Right forelimb (tissue), 1 donor: ENCODE results near the gene DCHS2.

Source experiments
- DNase-seq: peaks from one replicate; pipeline ENCODE4 v3.0.0-alpha.2; 2018

Gene DCHS2

DNA sequence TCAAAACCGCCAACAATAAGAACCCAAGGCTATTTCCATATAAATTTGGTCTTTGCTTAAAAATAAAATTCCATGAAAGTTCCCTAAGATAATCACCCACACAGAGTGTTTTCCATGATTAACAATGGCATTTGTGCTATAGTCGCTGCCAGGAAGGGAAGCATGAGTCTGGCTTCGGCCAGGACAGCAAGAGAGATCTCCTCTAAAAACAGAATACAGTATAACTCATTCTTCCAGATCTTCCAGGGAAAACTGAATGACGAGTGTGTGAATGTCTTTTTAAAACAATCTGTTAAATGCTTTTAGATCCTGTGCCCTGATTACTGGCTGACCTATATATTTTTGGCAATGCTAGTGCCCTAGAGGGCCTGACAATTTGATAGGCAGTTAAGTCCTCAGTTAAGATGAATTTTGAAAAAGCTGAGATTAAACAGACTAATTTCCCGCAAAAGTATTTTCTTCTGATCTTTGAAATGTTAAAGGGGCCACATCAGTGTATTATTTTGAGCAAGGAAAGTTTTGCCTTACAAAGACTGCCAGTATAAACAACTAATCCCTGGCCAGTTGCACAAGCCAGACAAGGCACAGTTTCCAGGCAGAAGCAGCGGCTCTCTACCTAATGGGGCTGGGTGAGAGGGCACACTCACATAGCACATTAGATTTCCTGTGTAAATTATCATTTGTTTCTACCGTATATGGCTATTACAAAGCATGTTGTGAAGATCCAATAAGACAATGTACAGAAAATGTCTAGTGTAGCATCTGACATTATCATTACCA, 127.3 kb downstream of the DCHS2 start:
- DNase-seq, result no peak

DNA sequence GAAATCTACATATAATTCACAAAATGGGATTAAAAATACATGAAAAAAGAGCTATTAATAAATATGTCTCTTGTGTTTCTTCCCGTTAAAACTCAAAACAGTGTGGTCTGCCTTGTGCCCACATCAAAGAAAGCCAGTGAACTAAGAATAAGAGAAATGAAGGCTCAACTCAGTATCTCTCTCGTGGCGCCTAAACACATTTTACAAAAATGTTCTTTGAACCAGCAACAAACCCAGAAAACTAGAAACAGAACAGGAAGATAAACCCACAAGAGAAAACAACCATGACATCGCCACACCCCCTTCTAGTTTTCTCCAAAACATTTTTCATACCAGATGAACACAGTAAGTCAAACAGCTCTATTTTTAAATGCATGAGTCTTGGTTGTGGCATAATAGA, 130.1 kb downstream of the DCHS2 start:
- no peak for DNase-seq

DNA sequence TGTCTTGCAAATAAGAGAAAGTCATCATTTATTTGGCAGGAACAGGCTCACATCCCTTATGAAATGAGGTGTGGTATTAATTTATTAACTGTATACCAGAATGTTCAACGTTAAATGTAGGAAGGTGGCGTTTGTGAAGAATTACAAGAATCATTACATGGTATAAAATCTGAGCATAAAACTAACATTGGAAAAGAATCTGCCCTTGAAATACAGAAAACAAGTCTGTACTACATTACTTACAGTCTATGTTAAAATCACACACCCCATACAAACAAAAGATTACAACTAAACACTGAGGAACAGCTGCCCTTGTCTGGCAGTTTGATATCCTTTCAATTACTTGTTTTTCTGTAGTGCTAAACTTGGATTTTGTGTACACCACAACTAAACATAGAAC, 131.1 kb downstream of the DCHS2 start:
- no peak for DNase-seq

DNA sequence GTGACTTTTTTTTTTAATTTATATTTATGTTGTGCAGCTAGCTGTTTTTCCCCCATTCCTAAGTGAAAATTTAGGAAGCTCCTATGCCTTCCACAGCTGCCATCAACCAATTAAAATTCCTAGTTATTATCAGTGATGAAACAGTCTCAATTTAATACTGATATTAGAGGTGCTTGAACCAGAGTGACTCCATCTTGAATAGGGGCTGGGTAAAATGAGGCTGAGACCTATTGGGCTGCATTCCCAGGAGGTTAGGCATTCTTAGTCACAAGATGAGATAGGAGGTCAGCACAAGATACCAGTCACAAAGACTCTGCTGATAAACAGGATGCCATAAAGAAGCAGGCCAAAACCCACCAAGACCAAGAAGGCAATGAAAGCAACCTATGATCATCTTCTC, 136.7 kb downstream of the DCHS2 start:
- DNase-seq, result no peak

DNA sequence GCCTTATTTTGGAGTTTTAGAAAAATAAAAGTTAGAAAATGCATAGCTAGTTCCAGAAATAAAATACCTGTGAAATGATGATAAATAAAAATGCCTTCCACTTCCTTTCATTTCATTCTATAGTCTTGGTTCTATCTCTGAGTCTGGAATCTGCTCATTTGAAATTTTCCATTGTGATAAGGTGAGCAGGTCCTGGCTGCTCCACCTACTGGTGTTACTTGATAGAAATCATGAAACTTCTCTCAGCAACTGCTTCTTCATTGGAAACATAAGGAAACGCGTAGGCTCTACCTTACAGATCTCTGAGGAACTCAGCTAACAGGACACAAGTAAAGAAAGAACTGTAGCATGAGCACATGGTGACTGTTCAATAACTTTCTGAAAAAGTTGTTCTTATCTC, 141.8 kb downstream of the DCHS2 start:
- no peak for DNase-seq

DNA sequence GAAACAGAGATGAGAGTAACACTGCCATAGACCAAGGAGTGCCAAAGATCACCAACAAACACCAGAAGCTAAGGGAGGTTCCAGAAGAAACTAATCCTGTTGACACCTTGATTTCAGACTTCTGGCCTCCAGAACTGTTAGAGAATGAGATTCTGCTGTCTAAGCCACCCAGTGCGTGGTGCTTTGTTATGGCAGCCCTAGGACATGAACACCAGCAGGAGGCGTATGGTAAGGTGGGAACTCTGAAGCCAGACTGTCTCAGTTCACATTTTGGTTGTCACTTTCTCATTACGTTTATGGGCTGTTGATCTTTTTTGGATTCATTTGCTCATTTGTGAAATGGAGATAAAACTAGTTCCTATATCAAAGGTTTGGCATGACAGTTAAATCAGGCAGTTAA, 142.9 kb downstream of the DCHS2 start:
- DNase-seq, result no peak

DNA sequence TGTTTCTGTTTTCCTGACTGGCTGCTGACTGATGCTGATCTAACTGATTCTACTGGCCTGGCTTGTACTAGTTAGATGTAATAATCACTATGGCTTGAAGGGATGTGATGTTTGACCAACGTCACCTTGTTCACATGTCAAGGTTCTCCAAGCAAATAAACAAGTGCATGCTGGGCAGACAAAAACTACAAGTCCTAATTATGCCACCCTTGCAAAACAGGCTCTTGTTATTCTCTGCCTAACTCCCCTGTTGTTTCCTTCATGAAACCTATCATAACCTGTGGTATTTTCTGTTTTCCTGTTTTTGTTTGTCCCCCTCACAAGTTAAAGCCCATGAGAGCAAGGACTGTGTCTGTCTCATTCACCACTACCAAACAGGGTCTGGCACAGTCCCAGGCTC, 146.2 kb downstream of the DCHS2 start:
- DNase-seq, result no peak

DNA sequence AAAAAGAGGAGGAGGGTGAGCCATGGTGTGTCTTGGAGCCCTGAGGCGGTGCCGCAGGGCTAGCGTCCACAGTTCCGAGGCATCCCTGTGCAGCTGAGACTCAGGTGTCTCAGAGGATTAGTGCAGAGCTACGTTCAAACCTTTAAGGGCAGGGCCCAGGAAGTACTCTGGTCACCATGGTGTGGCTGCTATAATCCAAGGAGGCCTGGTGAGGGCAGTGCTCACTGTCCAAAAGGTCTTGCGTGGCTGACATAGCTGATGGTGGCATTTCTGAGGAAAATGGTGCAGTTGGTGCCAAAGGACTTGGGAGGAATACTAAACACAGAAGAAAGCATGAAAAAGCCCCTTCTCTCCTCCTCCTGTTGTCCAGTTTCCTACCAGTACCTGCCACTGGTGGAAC, 146.9 kb downstream of the DCHS2 start:
- no peak for DNase-seq

DNA sequence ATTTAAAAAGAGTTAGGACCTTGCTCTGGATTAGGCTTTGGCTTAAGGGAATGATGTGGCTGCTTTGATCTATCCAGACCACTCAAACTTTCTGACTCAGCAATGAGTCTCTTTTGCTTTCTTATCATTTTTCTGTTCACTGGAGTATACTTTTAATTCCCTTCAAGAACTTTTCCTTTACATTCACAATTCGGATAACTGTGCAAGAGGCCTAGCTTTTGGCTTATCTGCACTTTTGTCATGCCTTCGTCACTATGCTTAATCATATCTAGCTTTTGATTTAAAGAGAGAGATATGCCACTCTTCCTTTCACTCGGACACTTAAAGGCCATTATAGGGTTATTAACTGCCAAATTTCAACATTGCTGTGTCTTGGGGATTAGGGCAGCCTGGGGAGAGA, 147.9 kb downstream of the DCHS2 start:
- DNase-seq, result no peak

DNA sequence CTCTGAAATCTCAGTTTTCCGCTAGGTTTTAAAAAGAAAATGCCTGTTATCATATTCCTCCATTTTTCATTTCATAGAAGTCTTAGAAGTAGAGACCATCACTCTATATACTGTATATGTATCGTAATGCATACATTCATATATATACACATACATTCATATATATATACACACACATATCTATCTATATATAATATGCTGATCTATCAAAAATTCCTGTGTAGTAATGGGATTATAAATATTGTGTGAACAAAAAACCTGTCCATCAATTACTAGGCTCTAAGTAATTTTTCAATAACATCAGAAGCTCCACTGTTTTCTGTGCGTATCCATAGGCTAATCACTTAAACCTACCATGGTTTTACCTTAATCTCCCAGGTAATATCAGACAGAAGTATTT, 150.2 kb downstream of the DCHS2 start:
- DNase-seq, result no peak

DNA sequence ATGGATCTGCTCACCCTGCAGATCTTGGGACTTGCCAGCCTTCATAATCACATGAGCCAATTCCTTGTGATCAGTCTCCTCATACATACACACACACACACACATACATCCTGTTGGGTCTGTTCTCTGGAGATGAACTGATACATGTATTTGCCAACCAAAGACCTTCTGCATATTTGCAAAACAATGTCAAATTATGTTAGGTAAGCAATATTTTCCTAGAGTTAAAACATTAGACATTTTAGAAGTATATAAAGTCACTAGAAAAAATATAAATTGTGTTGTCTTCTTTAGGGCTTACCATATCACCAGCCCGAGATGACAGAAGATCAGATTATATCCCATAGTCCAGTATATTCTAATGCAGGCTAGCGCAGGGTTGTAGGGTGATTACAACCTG, 156.0 kb downstream of the DCHS2 start:
- no peak for DNase-seq

DNA sequence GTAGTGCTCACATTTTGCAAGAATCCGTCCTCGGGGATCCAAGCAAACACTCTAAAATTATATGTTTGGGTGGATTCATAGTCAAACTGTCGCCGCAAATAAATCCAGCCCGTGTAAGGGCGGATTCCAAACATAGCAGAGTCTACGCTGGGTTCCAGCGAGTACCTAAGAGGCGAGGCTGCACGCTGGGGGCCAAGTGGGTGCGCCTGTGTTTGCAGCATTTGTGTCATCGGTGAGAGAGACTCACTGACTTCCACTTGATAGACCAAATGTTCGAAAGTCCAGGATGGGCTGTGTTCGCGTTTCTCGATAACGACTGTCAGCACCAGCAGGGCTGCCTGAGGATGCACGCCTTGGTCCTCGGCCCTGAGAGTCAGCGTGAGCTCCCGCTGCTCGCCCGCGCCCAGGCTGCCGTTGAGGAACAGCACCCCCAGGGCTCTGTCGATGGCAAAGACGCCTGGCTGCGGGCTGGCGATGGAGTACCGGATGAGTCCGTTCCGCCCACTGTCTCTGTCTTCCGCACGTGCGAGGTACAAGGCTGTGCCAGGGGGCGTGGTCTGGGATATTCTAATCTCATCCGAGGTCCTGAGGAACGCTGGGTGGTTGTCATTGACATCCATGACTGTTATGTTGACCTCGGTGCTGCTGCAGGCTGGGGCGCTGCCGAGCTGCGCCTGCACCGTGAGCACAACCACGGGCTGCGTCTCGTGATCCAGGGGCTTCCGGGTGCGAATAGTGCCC, 158.7 kb downstream of the DCHS2 start:
- DNase-seq, result peak; percentile 63

DNA sequence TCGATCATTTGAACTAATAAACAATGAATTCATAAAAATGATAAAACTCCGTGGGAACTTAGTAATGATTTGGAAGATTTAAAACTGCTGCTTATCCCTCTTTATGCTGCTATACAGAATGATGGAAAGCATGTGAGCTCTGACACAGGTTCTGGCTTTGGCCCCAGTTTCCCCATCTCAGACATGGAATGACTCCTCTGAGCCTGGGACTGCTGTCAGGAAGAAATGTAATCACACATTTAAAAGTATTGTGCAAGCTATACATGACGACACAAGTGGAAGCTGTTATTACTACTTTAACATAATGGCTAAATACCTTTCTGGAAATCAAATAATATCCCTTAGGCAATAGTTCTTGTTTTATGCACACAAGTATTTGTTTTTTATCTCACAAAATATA, 161.7 kb downstream of the DCHS2 start:
- peak; percentile 72 for DNase-seq

DNA sequence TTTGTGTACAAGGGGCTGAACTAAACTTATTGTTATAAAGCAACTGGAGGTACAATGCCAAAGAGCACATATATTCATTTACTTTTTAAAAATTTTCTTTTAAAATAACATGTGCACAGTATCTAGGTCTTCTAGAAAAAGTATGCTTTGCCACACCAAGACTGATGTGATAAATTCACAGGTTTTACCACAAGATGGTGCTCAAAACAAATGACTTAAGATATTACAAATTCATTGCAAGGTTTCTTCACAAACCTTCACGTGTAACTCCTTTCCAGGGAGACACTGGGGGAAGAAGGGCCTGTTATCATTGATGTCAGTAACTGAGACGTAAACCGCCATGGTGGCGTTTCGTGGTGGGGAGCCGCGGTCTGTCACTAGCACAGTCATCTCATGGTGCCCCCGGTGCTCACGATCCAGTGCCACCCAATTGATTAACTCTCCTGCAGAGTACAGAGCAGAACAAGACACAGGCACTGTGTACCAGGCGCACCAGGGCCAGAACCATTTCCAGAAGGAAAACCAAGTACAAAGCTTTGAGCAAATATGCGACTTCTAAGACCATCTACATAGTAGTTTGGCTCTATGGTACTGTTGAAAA, 162.2 kb downstream of the DCHS2 start:
- peak; percentile 49 for DNase-seq

DNA sequence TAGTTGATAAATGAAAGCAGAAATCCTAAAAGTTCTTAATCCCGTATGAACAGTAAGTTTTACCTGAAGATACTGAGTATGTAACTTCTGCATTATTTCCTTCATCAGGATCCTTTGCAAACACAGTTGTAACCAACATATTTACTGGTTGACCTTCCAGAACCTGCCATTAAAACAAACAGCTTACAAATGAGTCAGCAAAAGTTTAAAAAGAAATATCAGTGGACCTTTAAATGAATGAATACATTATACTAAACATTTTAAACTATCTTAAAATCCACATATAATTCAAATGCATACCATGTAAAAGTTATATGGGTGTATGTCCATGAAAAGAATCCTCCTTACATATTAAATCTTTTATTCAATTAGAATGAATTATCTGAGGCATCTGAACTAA, 163.6 kb downstream of the DCHS2 start:
- DNase-seq, result no peak

DNA sequence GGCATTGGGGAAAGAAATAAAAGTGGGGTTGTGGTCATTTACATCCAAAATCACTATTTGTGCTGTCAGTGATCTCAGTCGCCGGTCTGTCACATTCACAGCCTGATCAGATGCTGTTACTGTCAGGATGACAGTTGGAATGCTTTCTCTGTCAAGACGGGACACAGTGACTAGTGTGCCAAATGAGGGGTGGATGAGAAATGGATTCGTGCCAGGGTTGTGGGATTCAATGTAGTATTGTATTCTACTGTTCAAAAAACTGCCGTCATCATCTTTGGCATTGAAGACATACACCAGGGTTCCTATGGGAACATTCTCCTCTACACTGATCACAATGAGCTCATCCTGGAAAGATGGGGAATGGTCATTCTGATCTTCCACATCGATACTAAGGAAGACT, 171.1 kb downstream of the DCHS2 start:
- DNase-seq, result no peak

DNA sequence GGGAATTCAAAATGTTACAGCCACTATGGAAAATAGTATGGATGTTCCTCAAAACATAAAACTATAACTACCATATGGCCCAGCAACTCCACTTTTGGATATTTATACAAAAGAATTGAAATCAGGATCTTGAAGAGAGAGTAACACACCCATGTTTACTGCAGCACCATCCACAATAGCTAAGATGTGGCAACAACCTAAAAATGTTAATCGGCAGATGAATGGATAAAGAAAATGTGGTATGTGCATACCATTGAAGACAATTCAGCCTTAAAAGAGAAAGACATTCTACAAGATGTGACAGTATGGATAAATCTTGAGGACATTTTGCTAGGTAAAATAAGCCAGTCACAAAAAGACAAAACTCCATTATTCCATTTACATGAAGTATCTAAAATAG, 171.9 kb downstream of the DCHS2 start:
- no peak for DNase-seq

DNA sequence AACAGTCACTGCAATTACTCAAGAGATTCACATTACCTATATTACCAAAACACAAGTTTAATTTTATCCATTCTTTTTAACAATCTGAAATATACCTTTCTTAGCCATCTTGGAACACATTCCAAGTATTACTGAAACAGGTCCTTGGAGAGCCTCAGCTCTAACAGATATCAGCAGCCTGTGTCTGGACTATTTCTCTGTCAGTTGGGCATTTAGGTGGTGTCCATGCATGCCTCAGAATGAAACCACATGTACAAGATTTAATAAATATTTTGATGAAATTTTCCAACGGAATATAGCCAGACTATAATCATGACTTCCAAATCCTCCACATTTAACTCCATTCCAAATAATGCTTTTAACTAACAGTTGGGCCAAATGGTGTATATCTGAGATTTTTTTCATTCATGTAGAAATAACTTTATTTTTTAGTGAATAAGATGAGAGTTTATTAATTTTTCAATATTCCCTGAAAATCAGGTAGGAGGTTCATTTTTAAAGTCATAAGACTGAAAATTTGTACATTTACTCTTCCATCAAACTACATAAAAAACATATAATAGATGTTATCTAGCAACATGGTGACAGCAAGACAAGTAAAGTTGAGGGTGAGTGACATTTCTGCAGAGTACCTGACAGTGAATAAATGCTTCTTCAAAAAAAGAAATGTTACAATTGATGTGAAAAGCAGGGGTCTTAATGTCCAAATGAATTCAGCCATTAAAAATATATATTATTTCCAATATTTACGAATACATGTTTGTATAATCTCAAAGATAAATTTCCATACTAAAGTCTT, 174.2 kb downstream of the DCHS2 start:
- DNase-seq, result no peak

DNA sequence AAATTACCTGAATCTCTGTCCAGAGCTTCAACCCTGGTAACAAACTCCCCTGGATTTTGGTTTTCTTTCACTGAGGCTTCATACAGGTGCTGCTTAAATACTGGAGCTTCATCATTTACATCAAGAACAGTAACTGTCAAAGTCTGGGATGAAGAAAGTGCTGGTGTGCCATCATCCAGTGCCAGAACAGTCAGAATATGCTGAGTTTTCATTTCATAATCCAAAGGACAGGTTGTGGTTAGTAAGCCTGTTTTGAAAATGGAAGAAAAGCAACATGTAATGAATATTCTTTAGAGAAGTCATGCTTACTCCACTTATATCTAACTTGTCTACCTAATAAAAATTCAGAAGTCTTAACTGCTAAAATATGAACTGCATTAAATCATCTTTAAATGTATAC, 175.9 kb downstream of the DCHS2 start:
- DNase-seq, result no peak

DNA sequence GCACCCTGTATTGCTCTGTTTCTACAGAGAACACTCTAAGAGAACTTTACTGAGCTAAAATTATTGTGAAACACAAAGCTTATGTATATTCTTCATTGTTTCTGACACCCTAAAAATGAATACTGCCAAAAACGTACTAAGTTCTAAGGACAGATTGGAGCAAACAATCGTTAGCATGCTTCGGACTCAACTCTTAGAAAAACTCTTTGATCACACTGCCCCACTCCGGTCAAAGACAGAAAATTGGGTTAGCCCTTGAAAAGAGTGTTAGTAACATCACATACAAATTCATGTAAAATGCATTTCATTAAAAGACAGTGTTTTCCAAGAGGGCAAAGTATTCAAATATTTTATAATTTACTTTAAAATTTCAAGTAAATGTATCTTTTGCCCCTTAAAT, 177.4 kb downstream of the DCHS2 start:
- DNase-seq, result no peak

DNA sequence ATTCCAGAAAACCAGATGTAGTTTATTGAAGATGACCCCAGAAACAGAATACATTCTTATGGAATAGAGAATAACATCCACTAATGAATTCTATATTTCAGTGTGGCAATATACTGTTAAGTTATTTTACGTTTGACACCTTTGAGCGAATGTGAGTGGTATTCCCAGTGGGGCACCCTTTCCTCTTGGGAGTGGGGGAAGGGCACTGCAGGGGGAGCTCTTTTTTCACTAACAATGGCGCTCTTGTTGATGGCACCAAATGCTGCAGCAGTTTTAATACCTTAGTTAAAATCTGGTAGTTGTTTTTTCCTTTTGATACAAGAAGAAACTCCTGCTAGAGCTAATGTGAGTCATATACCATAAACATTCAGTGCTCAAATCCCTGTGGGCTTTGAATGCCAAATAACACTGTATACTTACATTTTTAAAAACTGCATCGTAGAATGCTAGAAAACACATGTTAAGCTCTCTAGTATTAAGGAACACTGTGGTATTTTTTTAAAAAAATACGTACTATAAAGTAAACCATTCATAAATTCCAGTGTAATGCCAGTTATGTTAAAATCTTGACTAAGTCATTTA, 178.5 kb downstream of the DCHS2 start:
- no peak for DNase-seq

DNA sequence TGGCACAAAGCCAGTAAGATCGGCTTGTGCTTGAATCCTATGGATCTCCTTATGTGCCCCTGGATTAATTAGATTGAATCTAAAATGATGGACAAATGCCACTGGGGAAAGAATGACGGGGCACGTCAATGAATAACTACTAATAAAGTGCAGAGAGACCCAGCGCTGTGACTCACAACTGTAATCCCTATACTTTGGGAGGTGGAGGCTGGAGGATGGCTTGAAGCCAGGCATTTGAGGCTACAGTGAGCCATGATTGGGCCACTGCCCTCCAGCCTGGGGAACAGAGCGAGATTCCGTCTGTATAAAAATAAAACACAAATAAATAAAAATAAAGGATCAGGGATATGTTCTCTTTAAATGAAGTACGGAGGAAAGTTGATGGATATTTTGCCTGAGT, 179.4 kb downstream of the DCHS2 start:
- DNase-seq, result no peak

DNA sequence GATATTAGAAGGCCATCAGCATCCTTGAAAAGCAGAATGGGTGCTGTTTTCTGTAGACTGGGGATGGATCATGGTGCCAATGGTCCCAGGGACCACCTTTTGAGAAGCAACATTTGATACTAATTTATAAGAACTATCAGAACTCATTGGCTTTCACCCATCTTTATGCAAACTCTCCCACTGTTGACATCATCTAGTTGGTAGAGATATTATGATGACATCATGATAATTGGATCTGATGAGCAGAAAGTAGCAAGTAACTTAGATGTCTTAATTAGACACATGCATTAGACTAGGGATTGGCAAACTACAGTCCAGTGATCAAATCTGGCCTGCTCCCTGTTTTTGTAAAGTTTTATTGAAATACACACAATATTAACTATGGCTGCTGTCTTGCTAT, 181.0 kb downstream of the DCHS2 start:
- DNase-seq, result no peak
